ENCODE measurements around the gene ARSD. TPM values are rescaled to one million over a fixed set of nuclear protein-coding genes. Genes with fewer than 3 reads are reported as not detected.
"Not testable (repeated sequence)": the region's sequence is repeated elsewhere in the genome, so short reads cannot be mapped to it uniquely, and the experiment has no call there.

ARSD gene
- total RNA-seq, 1 experiment from 2014 or later, result 10.3 TPM

DNA sequence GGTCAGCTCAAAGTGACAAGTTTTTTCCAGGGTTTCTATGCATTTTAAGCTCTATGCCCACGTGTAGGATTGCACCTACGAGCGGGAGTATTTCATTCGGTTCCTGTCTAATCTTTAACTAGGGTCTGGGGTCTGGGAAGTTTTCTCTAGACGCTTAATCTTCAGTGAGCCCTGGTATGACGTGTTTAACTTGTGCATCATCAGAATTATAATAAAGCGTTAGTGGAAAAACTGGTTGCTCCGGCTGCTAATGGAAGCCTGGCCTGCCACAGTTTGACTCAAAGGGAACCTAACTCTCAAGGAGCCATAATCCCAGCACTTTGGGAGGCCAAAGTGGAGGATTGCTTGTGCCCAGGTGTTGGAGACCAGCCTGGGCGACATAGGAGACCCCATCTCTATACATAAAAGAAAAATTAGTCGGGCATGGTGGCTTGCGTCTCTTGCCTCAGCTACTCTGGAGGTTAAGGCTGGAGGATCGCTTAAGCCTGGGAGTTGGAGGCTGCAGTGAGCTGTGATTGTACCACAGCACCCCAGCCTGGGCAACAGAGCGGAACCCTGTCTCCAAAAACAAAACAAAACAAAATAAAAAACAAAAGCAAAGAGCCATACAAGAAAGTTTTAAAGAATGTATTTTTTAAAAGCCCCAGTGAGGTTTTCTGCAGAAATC is 30.2 kb downstream of the ARSD start:
- Histone ChIP-seq H3K14ac (ENCODE audit: insufficient read depth, low read length) (peak overlapping the region; percentile 13; the same call in 1 of the 2 replicates), H2BK12ac (ENCODE audit: insufficient read length, low read depth, low read length) (no peak overlapping the region), H2BK15ac (ENCODE audit: low read depth, low read length) (no peak overlapping the region), H2BK120ac (ENCODE audit: low read depth, low read length, poor library complexity, severe bottlenecking) (peak overlapping the region; percentile 63), H3K9me3 (ENCODE audit: control insufficient read depth, low read depth, low read length) (peaks cover 7% of the 10 kb centered on the region), H2BK20ac (ENCODE audit: low read depth, low read length, poor library complexity, severe bottlenecking) (no peak overlapping the region), H3T11ph (ENCODE audit: low read length) (peak overlapping the region; percentile 5), H2AK5ac (ENCODE audit: insufficient read length, low read length) (no peak overlapping the region), H3K9ac (ENCODE audit: extremely low read depth, insufficient read length, low read length) (no peak overlapping the region), H2BK5ac (ENCODE audit: insufficient read length, low read length) (peak overlapping the region; percentile 56), H4K20me1 (ENCODE audit: control insufficient read depth, insufficient read depth, insufficient read length) (no peaks in the 10 kb centered on the region), H4K8ac (replicated peaks; ENCODE audit: insufficient read length, low read depth, low read length) (no peak overlapping the region), H3K4me1 (ENCODE audit: insufficient read depth, low read length) (peaks cover 13% of the 10 kb centered on the region; the same call in 1 of the 2 replicates), H3K79me2 (ENCODE audit: insufficient read depth, low read length) (no peaks in the 10 kb centered on the region), H2AFZ (ENCODE audit: low read length) (no peak overlapping the region), H3K23ac (ENCODE audit: insufficient read length, low read depth, low read length) (no peak overlapping the region), H4K5ac (ENCODE audit: insufficient read length, low read depth, low read length) (no peak overlapping the region), H3K18ac (ENCODE audit: insufficient read length, low read depth, low read length) (peak overlapping the region; percentile 6), H3K27me3 (ENCODE audit: insufficient read depth, low read length) (no peaks in the 10 kb centered on the region), H3K4ac (ENCODE audit: low read depth, low read length) (no peak overlapping the region; the same call in 1 of the 2 replicates), H3K56ac (ENCODE audit: insufficient read length, low read depth, low read length) (no peak overlapping the region), H4K91ac (ENCODE audit: insufficient read length, low read depth, low read length) (no peak overlapping the region), H3K79me1 (ENCODE audit: insufficient read depth, low read depth, low read length, poor library complexity, severe bottlenecking) (no peaks in the 10 kb centered on the region), H3K4me2 (ENCODE audit: insufficient read depth, insufficient read length, low read length) (no peak overlapping the region), H3K23me2 (ENCODE audit: insufficient read length, low read depth, low read length, poor library complexity, severe bottlenecking) (no peaks in the 10 kb centered on the region), H3K27ac (ENCODE audit: insufficient read length, low read depth, low read length) (peak overlapping the region; percentile 84)
- peak overlapping the region; percentile 96 to 98 (median 98); a peak in 6 of 7 replicates for H3K27ac Mint-ChIP-seq
- TF ChIP-seq, protein P1, sequence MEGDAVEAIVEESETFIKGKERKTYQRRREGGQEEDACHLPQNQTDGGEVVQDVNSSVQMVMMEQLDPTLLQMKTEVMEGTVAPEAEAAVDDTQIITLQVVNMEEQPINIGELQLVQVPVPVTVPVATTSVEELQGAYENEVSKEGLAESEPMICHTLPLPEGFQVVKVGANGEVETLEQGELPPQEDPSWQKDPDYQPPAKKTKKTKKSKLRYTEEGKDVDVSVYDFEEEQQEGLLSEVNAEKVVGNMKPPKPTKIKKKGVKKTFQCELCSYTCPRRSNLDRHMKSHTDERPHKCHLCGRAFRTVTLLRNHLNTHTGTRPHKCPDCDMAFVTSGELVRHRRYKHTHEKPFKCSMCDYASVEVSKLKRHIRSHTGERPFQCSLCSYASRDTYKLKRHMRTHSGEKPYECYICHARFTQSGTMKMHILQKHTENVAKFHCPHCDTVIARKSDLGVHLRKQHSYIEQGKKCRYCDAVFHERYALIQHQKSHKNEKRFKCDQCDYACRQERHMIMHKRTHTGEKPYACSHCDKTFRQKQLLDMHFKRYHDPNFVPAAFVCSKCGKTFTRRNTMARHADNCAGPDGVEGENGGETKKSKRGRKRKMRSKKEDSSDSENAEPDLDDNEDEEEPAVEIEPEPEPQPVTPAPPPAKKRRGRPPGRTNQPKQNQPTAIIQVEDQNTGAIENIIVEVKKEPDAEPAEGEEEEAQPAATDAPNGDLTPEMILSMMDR (conservative IDR thresholded peaks at IDR 0.05), result no peak
- H3K36me3 Mint-ChIP-seq (ENCODE audit: insufficient read depth in 1 of 3, low read depth in 3 of 3), result peaks cover 17 to 29% (median 26%) of the 10 kb centered on the region in 3 experiments
- DNase-seq, result no peak
- no peak overlapping the region; a peak in 1 of 5 replicates for H3K4me3 Mint-ChIP-seq
- WGBS (ENCODE audit: extremely low coverage, insufficient read length, low lambda C conversion rate), result no CpG with 5 or more reads among the region's 13 CpGs
- H3K27me3 Mint-ChIP-seq (ENCODE audit: low read depth), result peaks cover 2% of the 10 kb centered on the region; the same call in 1 of the 2 replicates
- peaks cover 16 to 18% of the 10 kb centered on the region in 2 experiments for H3K9me3 Mint-ChIP-seq
- H3K4me1 Mint-ChIP-seq, result peaks cover 34 to 35% of the 10 kb centered on the region in 2 experiments

DNA sequence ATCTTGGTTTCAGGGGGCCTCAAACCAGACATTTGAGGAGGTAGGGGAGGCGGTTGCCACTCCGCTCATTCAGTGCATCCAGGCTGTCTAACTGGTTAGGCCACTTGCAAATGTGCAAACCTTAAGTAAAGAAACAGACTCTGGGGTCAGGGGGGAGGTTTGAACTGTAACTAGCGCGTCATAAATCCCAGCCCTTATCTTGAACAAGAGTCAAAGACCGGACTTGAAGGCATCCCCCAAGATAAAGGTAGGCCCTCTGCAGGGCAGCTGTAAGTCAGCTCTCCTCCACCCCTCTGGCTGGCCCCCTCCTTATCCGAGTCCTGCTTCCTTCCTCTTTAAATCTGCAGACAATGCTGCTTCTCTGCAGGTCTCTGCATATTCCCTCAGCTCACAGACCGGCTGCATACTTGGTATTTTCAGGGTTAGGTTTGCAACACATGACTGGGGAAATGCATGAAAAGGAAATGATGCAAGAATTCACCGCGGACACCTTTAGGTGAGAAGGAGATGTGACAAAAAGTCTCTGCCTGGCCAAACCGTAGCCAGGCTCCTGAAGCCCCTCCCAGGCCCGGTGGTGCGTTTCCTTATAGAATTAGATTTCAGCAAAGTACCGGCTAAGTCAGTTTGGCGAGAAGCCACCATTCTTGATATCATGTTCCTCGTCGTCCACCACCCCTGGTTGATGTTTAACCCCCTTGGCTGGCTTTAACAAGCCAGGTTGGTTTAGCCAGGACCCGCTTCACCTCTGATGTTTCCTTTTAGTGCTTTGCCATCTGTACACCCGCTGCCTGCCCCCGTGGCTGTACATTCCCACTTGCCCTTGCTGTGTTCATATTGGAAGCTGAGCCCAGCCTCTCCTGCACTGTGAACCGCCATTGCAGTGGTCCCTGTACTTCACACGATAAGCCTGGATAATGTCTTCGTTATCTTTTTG is 31.2 kb downstream of the ARSD start:
- DNase-seq, result peak; percentile 91
- H3K23ac ChIP-seq (ENCODE audit: insufficient read length, low read depth, low read length); H2AK5ac ChIP-seq (ENCODE audit: insufficient read length, low read length); H3K79me1 ChIP-seq (ENCODE audit: insufficient read depth, low read depth, low read length, poor library complexity, severe bottlenecking); H2BK20ac ChIP-seq (ENCODE audit: low read depth, low read length, poor library complexity, severe bottlenecking); H3K9me3 ChIP-seq (ENCODE audit: control insufficient read depth, low read depth, low read length); H3T11ph ChIP-seq (ENCODE audit: low read length); H2BK15ac ChIP-seq (ENCODE audit: low read depth, low read length); H3K27me3 ChIP-seq (ENCODE audit: insufficient read depth, low read length); H4K91ac ChIP-seq (ENCODE audit: insufficient read length, low read depth, low read length); H2AFZ ChIP-seq (ENCODE audit: low read length); H3K23me2 ChIP-seq (ENCODE audit: insufficient read length, low read depth, low read length, poor library complexity, severe bottlenecking); H3K4ac ChIP-seq (ENCODE audit: low read depth, low read length); H3K9ac ChIP-seq (ENCODE audit: extremely low read depth, insufficient read length, low read length); H3K27me3 Mint-ChIP-seq (ENCODE audit: low read depth); H3K79me2 ChIP-seq (ENCODE audit: insufficient read depth, low read length); H4K8ac ChIP-seq (replicated peaks; ENCODE audit: insufficient read length, low read depth, low read length); H3K9me3 Mint-ChIP-seq; H2BK12ac ChIP-seq (ENCODE audit: insufficient read length, low read depth, low read length); H4K20me1 ChIP-seq (ENCODE audit: control insufficient read depth, insufficient read depth, insufficient read length); H3K56ac ChIP-seq (ENCODE audit: insufficient read length, low read depth, low read length): not testable (repeated sequence)
- H2BK120ac ChIP-seq (ENCODE audit: low read depth, low read length, poor library complexity, severe bottlenecking), result peak overlapping the region; percentile 63
- H3K4me2 ChIP-seq (ENCODE audit: insufficient read depth, insufficient read length, low read length), result peak overlapping the region; percentile 6
- H2BK5ac ChIP-seq (ENCODE audit: insufficient read length, low read length), result peak overlapping the region; percentile 56
- Mint-ChIP-seq H3K4me3 (peak overlapping the region; percentile 16 to 35; a peak in 4 of 5 replicates), H3K36me3 (ENCODE audit: insufficient read depth in 1 of 3, low read depth in 3 of 3) (peaks cover 12 to 24% (median 23%) of the 10 kb centered on the region in 3 experiments), H3K4me1 (peaks cover 38% of the 10 kb centered on the region in 2 experiments), H3K27ac (peak overlapping the region; percentile 96 to 98 (median 98))
- peak overlapping the region; percentile 85 for H3K18ac ChIP-seq (ENCODE audit: insufficient read length, low read depth, low read length)
- peak overlapping the region; percentile 81; the same call in 1 of the 2 replicates for H3K14ac ChIP-seq (ENCODE audit: insufficient read depth, low read length)
- H3K4me1 ChIP-seq (ENCODE audit: insufficient read depth, low read length), result peaks cover 13% of the 10 kb centered on the region; the same call in 1 of the 2 replicates
- no CpG with 5 or more reads among the region's 22 CpGs for WGBS (ENCODE audit: extremely low coverage, insufficient read length, low lambda C conversion rate)
- H4K5ac ChIP-seq (ENCODE audit: insufficient read length, low read depth, low read length), result peak overlapping the region; percentile 3
- peak overlapping the region; percentile 84 for H3K27ac ChIP-seq (ENCODE audit: insufficient read length, low read depth, low read length)
